Caco-2 (cell line): ENCODE results near the gene GPSM3. TPM values are rescaled to one million over a fixed set of nuclear protein-coding genes. Genes with fewer than 3 reads are reported as not detected.

Experiments
- BruUV-seq: library from RNA; stranded (reverse); fragments of 400-500 nt; replicated peaks from 2 replicates; lab custom pipeline; 2021; lab: Mats Ljungman, UMichigan
- CTCF ChIA-PET: fragments of 300-600 bp; sonication (Branson Sonifier 250); formaldehyde crosslinking; loops from one replicate; lab custom pipeline; 2022; ENCODE audit warnings: antibody characterized with exemption; lab: Charles Lee
- POLR2A ChIA-PET: fragments of 300-600 bp; sonication (Branson Sonifier 250); formaldehyde crosslinking; loops from one replicate; lab custom pipeline; 2022; ENCODE audit warnings: antibody characterized with exemption; lab: Charles Lee
- DNase-seq, 2 experiments: peaks; one replicate each; pipeline versions ENCODE4 v3.0.0 to v3.0.0-alpha.2; 2020 to 2022
- H3K27me3 ChIP-seq: replicated peaks from 2 replicates; pipeline ENCODE4 v1.6.0; 2011; ENCODE audit warnings: low read length; ENCODE audit not compliant: control insufficient read depth, insufficient read depth
- H3K36me3 ChIP-seq: 2 replicates; pipeline ENCODE4 v1.5.1; 2011; ENCODE audit warnings: low read length; ENCODE audit not compliant: control insufficient read depth, insufficient read depth
- H3K4me1 ChIP-seq: fragments of 250-450 bp; sonication (Bioruptor Pico); 2 replicates; pipeline ENCODE4 v1.5.1; 2020; ENCODE audit warnings: mild to moderate bottlenecking
- H3K4me3 ChIP-seq: 2 replicates; pipeline ENCODE4 v1.5.1; 2011; ENCODE audit warnings: low read depth, mild to moderate bottlenecking, control low read depth, low read length
- H3K9me3 ChIP-seq: fragments of 250-450 bp; sonication (Bioruptor Pico); 2 replicates; pipeline ENCODE4 v1.5.1; 2020; ENCODE audit warnings: mild to moderate bottlenecking, moderate library complexity
- H3K27ac Mint-ChIP-seq: one replicate; pipeline ENCODE4 v1.8.0; 2022; ENCODE audit warnings: mixed read lengths; ENCODE audit not compliant: unreplicated experiment
- H3K27me3 Mint-ChIP-seq: one replicate; pipeline ENCODE4 v1.8.0; 2022; ENCODE audit warnings: mixed read lengths; ENCODE audit not compliant: insufficient read depth, unreplicated experiment
- H3K36me3 Mint-ChIP-seq: one replicate; pipeline ENCODE4 v1.8.0; 2022; ENCODE audit warnings: mild to moderate bottlenecking, mixed read lengths; ENCODE audit not compliant: insufficient read depth, unreplicated experiment
- H3K4me1 Mint-ChIP-seq: one replicate; pipeline ENCODE4 v1.8.0; 2022; ENCODE audit warnings: low read depth, mixed read lengths; ENCODE audit not compliant: unreplicated experiment
- H3K4me3 Mint-ChIP-seq: one replicate; pipeline ENCODE4 v1.8.0; 2022; ENCODE audit warnings: mild to moderate bottlenecking, moderate library complexity, mixed read lengths; ENCODE audit not compliant: unreplicated experiment
- H3K9me3 Mint-ChIP-seq: one replicate; pipeline ENCODE4 v1.8.0; 2022; ENCODE audit warnings: mixed read lengths; ENCODE audit not compliant: unreplicated experiment
- CTCF ChIP-seq, 2 experiments: fragments of 200-600 bp in 1 of 2; IDR thresholded peaks; 1 replicate in 1 of 2; 2 replicates in 1 of 2; pipeline versions ENCODE4 v1.5.1 to v1.8.0; 2011 to 2022; ENCODE audit warnings: antibody characterized with exemption in 1 of 2, control low read depth in 1 of 2, inconsistent platforms in 1 of 2, low read depth in 1 of 2, low read length in 1 of 2, mild to moderate bottlenecking in 1 of 2, moderate library complexity in 1 of 2; ENCODE audit not compliant: insufficient read depth in 1 of 2, severe bottlenecking in 1 of 2, unreplicated experiment in 1 of 2
- intact Hi-C: fragments of 100-400 bp; cut with micrococcal nuclease; formaldehyde crosslinking; loops from one replicate; pipeline ENCODE4 v1.10.0; 2022; ENCODE audit not compliant: unreplicated experiment
- total RNA-seq: library from RNA; stranded (reverse); gene quantifications from 2 replicates; pipeline ENCODE4 v1.2.3, GENCODE V29; 2022

The GPSM3 gene
- total RNA-seq, 1 experiment from 2014 or later: 0.41 TPM

GRCh38 chr6:32183030-32183429 lies 9.4 kb downstream of the GPSM3 start:
- Mint-ChIP-seq H3K27me3 (no peaks in the 10 kb centered on the region), H3K9me3 (no peaks in the 10 kb centered on the region), H3K27ac (peak overlapping the region; percentile 58), H3K4me3 (no peak overlapping the region), H3K36me3 (peaks cover 67% of the 10 kb centered on the region), H3K4me1 (peaks cover 31% of the 10 kb centered on the region)
- intact Hi-C loops: no loop called here
- Histone ChIP-seq H3K36me3 (peaks cover 3% of the 10 kb centered on the region), H3K27me3 (no peaks in the 10 kb centered on the region), H3K4me3 (no peak overlapping the region), H3K4me1 (peaks cover 8% of the 10 kb centered on the region), H3K9me3 (no peaks in the 10 kb centered on the region)
- BruUV-seq: no TSS peak
- DNase-seq: no peak
- ChIA-PET POLR2A (no interaction called here), CTCF (interaction anchor here (0.8 kb wide), 1 partner anchor 13 kb away, joined by 4 read pairs; no protein-coding TSS in a partner anchor)
- TF ChIP-seq CTCF (IDR thresholded peaks at IDR 0.05; ENCODE audit: insufficient read depth in 1 of 2, low read depth in 1 of 2, low read length in 1 of 2, severe bottlenecking in 1 of 2, unreplicated experiment in 1 of 2): no peak

GRCh38 chr6:32182555-32182981 lies 9.9 kb downstream of the GPSM3 start:
- no peak for TF ChIP-seq CTCF (IDR thresholded peaks at IDR 0.05; ENCODE audit: insufficient read depth in 1 of 2, low read depth in 1 of 2, low read length in 1 of 2, severe bottlenecking in 1 of 2, unreplicated experiment in 1 of 2)
- peaks cover 1% of the 10 kb centered on the region for H3K36me3 ChIP-seq
- DNase-seq: no peak
- no peaks in the 10 kb centered on the region for H3K9me3 ChIP-seq
- no peaks in the 10 kb centered on the region for H3K27me3 ChIP-seq
- Mint-ChIP-seq H3K4me1 (peaks cover 31% of the 10 kb centered on the region), H3K9me3 (no peaks in the 10 kb centered on the region), H3K27me3 (no peaks in the 10 kb centered on the region), H3K36me3 (peaks cover 68% of the 10 kb centered on the region), H3K4me3 (no peak overlapping the region), H3K27ac (no peak overlapping the region)
- H3K4me1 ChIP-seq: peaks cover 8% of the 10 kb centered on the region
- intact Hi-C loops: no loop called here
- POLR2A ChIA-PET: no interaction called here
- no peak overlapping the region for H3K4me3 ChIP-seq
- BruUV-seq: no TSS peak
- CTCF ChIA-PET: interaction anchor here (0.8 kb wide), 1 partner anchor 13 kb away, joined by 4 read pairs; no protein-coding TSS in a partner anchor

GRCh38 chr6:32181915-32182529 lies 10.4 kb downstream of the GPSM3 start:
- TF ChIP-seq CTCF (IDR thresholded peaks at IDR 0.05; ENCODE audit: insufficient read depth in 1 of 2, low read depth in 1 of 2, low read length in 1 of 2, severe bottlenecking in 1 of 2, unreplicated experiment in 1 of 2): no peak
- Mint-ChIP-seq H3K27ac (no peak overlapping the region), H3K27me3 (no peaks in the 10 kb centered on the region), H3K4me3 (no peak overlapping the region), H3K4me1 (peaks cover 33% of the 10 kb centered on the region), H3K9me3 (no peaks in the 10 kb centered on the region), H3K36me3 (peaks cover 66% of the 10 kb centered on the region)
- POLR2A ChIA-PET: no interaction called here
- peaks cover 1% of the 10 kb centered on the region for H3K36me3 ChIP-seq
- H3K9me3 ChIP-seq: no peaks in the 10 kb centered on the region
- CTCF ChIA-PET: interaction anchor here (0.8 to 1.2 kb wide), 2 partner anchors 14 kb away, joined by 3 to 4 read pairs; no protein-coding TSS in a partner anchor
- intact Hi-C loops: no loop called here
- H3K27me3 ChIP-seq: no peaks in the 10 kb centered on the region
- no TSS peak for BruUV-seq
- no peak overlapping the region for H3K4me3 ChIP-seq
- no peak for DNase-seq
- peaks cover 9% of the 10 kb centered on the region for H3K4me1 ChIP-seq
